ENCODE measurements around the gene C17orf78. TPM values are rescaled to one million over a fixed set of nuclear protein-coding genes. Genes with fewer than 3 reads are reported as not detected.

The C17orf78 gene
- total and polyA plus RNA-seq, 2 of the 13 experiments (the other 11 are each of a cell fraction or from before 2014, with no cell fraction given), result not detected

DNA sequence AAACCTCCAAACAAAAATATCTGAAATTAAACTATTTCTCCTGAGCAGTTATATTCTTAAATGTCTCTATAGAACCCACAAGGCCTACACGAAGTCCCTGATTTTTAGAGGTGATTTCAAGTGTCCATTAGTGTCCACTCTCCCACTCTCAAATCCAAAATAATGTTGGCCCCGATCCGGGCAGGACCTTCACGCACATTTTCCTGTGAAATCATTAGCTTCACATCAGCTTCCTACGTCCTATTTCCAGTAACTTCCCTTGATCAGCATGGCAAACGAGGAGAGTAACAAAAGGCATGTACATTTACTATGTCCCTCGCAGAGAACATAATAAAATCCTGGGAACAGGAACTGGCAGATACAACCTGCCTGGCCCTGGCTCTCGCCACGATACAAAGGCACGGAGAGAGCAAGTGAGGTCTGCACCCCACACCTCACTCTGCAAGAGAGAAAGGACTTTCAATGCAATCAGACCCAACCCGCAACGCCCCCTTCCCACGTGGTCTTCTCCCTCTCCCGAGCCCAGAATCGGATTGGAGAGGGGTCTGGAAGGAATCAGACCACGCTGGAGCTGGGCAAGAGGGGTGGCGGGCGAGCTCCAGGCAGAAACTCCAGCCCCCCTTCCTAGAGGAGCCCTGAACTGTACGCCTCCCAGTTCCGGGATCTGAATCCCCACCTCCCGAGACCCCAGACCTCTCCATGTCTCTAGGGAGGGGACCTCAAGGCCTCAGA is 17.5 kb upstream of the C17orf78 start (continued):
- TF ChIP-seq, protein P1, sequence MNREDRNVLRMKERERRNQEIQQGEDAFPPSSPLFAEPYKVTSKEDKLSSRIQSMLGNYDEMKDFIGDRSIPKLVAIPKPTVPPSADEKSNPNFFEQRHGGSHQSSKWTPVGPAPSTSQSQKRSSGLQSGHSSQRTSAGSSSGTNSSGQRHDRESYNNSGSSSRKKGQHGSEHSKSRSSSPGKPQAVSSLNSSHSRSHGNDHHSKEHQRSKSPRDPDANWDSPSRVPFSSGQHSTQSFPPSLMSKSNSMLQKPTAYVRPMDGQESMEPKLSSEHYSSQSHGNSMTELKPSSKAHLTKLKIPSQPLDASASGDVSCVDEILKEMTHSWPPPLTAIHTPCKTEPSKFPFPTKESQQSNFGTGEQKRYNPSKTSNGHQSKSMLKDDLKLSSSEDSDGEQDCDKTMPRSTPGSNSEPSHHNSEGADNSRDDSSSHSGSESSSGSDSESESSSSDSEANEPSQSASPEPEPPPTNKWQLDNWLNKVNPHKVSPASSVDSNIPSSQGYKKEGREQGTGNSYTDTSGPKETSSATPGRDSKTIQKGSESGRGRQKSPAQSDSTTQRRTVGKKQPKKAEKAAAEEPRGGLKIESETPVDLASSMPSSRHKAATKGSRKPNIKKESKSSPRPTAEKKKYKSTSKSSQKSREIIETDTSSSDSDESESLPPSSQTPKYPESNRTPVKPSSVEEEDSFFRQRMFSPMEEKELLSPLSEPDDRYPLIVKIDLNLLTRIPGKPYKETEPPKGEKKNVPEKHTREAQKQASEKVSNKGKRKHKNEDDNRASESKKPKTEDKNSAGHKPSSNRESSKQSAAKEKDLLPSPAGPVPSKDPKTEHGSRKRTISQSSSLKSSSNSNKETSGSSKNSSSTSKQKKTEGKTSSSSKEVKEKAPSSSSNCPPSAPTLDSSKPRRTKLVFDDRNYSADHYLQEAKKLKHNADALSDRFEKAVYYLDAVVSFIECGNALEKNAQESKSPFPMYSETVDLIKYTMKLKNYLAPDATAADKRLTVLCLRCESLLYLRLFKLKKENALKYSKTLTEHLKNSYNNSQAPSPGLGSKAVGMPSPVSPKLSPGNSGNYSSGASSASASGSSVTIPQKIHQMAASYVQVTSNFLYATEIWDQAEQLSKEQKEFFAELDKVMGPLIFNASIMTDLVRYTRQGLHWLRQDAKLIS (CRISPR knock-in tag; IDR thresholded peaks at IDR 0.05), result no peak
- TF ChIP-seq TSC22D2 (CRISPR knock-in tag; IDR thresholded peaks at IDR 0.05; ENCODE audit: borderline replicate concordance), result no peak
- peak; percentile 88; the same call in 1 of the 2 replicates for TF ChIP-seq FOXC1 (CRISPR knock-in tag; IDR thresholded peaks at IDR 0.05; ENCODE audit: borderline replicate concordance)
- no peak for TF ChIP-seq TRIM24 (CRISPR knock-in tag; IDR thresholded peaks at IDR 0.05)
- no peak for TF ChIP-seq ZNF337 (CRISPR knock-in tag; IDR thresholded peaks at IDR 0.05; ENCODE audit: borderline replicate concordance, low read depth)
- no peak for TF ChIP-seq RFX5 (IDR thresholded peaks at IDR 0.05; ENCODE audit: low read depth, low read length)
- 0 out of 2 replicates have a peak, but pooled peaks have one; percentile 12 for TF ChIP-seq REPIN1 (CRISPR knock-in tag; IDR thresholded peaks at IDR 0.05; ENCODE audit: borderline replicate concordance, low read depth)
- TF ChIP-seq, protein P2, sequence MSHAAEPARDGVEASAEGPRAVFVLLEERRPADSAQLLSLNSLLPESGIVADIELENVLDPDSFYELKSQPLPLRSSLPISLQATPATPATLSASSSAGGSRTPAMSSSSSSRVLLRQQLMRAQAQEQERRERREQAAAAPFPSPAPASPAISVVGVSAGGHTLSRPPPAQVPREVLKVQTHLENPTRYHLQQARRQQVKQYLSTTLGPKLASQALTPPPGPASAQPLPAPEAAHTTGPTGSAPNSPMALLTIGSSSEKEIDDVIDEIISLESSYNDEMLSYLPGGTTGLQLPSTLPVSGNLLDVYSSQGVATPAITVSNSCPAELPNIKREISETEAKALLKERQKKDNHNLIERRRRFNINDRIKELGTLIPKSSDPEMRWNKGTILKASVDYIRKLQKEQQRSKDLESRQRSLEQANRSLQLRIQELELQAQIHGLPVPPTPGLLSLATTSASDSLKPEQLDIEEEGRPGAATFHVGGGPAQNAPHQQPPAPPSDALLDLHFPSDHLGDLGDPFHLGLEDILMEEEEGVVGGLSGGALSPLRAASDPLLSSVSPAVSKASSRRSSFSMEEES (CRISPR knock-in tag; IDR thresholded peaks at IDR 0.05), result no peak
- TF ChIP-seq MAF1 (CRISPR knock-in tag; IDR thresholded peaks at IDR 0.05; ENCODE audit: borderline replicate concordance), result no peak
- TF ChIP-seq ZNF549 (CRISPR knock-in tag; IDR thresholded peaks at IDR 0.05), result no peak
- no peak for TF ChIP-seq ZNF572 (CRISPR knock-in tag; IDR thresholded peaks at IDR 0.05)
- TF ChIP-seq CHD2 (IDR thresholded peaks at IDR 0.05; ENCODE audit: low read depth, low read length), result no peak
- TF ChIP-seq, protein P3, sequence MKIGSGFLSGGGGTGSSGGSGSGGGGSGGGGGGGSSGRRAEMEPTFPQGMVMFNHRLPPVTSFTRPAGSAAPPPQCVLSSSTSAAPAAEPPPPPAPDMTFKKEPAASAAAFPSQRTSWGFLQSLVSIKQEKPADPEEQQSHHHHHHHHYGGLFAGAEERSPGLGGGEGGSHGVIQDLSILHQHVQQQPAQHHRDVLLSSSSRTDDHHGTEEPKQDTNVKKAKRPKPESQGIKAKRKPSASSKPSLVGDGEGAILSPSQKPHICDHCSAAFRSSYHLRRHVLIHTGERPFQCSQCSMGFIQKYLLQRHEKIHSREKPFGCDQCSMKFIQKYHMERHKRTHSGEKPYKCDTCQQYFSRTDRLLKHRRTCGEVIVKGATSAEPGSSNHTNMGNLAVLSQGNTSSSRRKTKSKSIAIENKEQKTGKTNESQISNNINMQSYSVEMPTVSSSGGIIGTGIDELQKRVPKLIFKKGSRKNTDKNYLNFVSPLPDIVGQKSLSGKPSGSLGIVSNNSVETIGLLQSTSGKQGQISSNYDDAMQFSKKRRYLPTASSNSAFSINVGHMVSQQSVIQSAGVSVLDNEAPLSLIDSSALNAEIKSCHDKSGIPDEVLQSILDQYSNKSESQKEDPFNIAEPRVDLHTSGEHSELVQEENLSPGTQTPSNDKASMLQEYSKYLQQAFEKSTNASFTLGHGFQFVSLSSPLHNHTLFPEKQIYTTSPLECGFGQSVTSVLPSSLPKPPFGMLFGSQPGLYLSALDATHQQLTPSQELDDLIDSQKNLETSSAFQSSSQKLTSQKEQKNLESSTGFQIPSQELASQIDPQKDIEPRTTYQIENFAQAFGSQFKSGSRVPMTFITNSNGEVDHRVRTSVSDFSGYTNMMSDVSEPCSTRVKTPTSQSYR (CRISPR knock-in tag; IDR thresholded peaks at IDR 0.05; ENCODE audit: borderline replicate concordance), result no peak
- TF ChIP-seq HNRNPK (IDR thresholded peaks at IDR 0.05; ENCODE audit: low read depth, low read length, poor library complexity, severe bottlenecking), result no peak
- TF ChIP-seq, protein P4, sequence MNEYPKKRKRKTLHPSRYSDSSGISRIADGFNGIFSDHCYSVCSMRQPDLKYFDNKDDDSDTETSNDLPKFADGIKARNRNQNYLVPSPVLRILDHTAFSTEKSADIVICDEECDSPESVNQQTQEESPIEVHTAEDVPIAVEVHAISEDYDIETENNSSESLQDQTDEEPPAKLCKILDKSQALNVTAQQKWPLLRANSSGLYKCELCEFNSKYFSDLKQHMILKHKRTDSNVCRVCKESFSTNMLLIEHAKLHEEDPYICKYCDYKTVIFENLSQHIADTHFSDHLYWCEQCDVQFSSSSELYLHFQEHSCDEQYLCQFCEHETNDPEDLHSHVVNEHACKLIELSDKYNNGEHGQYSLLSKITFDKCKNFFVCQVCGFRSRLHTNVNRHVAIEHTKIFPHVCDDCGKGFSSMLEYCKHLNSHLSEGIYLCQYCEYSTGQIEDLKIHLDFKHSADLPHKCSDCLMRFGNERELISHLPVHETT (CRISPR knock-in tag; conservative IDR thresholded peaks at IDR 0.05), result no peak
- TF ChIP-seq ZNF616 (CRISPR knock-in tag; IDR thresholded peaks at IDR 0.05; ENCODE audit: low read depth), result no peak
- TF ChIP-seq, protein P5, sequence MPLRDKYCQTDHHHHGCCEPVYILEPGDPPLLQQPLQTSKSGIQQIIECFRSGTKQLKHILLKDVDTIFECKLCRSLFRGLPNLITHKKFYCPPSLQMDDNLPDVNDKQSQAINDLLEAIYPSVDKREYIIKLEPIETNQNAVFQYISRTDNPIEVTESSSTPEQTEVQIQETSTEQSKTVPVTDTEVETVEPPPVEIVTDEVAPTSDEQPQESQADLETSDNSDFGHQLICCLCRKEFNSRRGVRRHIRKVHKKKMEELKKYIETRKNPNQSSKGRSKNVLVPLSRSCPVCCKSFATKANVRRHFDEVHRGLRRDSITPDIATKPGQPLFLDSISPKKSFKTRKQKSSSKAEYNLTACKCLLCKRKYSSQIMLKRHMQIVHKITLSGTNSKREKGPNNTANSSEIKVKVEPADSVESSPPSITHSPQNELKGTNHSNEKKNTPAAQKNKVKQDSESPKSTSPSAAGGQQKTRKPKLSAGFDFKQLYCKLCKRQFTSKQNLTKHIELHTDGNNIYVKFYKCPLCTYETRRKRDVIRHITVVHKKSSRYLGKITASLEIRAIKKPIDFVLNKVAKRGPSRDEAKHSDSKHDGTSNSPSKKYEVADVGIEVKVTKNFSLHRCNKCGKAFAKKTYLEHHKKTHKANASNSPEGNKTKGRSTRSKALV (CRISPR knock-in tag; IDR thresholded peaks at IDR 0.05), result no peak
